ENCODE measurements around the gene ARPC5L. TPM values are rescaled to one million over a fixed set of nuclear protein-coding genes. Genes with fewer than 3 reads are reported as not detected.
A peak's percentile ranks its signal among the peaks of the same experiment; 100 is the strongest.

Gene ARPC5L
- total and polyA plus RNA-seq, 9 of the 15 experiments (the other 6 are each of a cell fraction or from before 2014, with no cell fraction given): 25.4 to 113 (median 63.8) TPM

- FAIRE-seq: no peak
- Histone ChIP-seq H3K9me3 (replicated peaks; ENCODE audit: control insufficient read depth, insufficient read depth, low read depth, low read length) (no peaks in the 10 kb centered on the region), H3K4me1 (replicated peaks in 1 of 2; ENCODE audit: control insufficient read depth in 2 of 2, insufficient read depth in 2 of 2, low read length in 2 of 2) (peaks cover 8 to 24% of the 10 kb centered on the region in 2 experiments; a peak in 4 of 5 replicates), H3K9ac (ENCODE audit: insufficient read depth in 1 of 2, low read depth in 2 of 2, low read length in 2 of 2) (peak overlapping the region in 1 of 2 experiments; percentile 68; a peak in 2 of 4 replicates), H3K27me3 (ENCODE audit: control insufficient read depth in 2 of 2, insufficient read depth in 2 of 2, low read length in 2 of 2) (no peaks in the 10 kb centered on the region), H3K4me2 (ENCODE audit: insufficient read depth, low read length) (no peak overlapping the region), H3K79me2 (ENCODE audit: control insufficient read depth, insufficient read depth, low read length) (no peaks in the 10 kb centered on the region), H3K9me1 (ENCODE audit: control insufficient read depth, insufficient read depth, low read length) (no peaks in the 10 kb centered on the region), H2AFZ (ENCODE audit: low read depth, low read length) (no peak overlapping the region), H3K4me3 (no peak overlapping the region), H3K27ac (ENCODE audit: extremely low read depth, low read depth, low read length) (no peak overlapping the region), H3K36me3 (ENCODE audit: control insufficient read depth, insufficient read depth, low read length) (no peaks in the 10 kb centered on the region), H4K20me1 (replicated peaks; ENCODE audit: control insufficient read depth, insufficient read depth, low read length) (no peaks in the 10 kb centered on the region)
- no TSS peak for BruUV-seq (replicated peaks)
- TF ChIP-seq MAZ (CRISPR knock-in tag; conservative IDR thresholded peaks at IDR 0.05 in 1 of 2, IDR thresholded peaks at IDR 0.05 in 1 of 2) (no peak), DDX20 (tag; IDR thresholded peaks at IDR 0.05; ENCODE audit: low read depth) (no peak), RBM15 (IDR thresholded peaks at IDR 0.05; ENCODE audit: insufficient read depth, low read length) (no peak), ZNF124 (CRISPR knock-in tag; IDR thresholded peaks at IDR 0.05) (no peak), ZNF699 (CRISPR knock-in tag; IDR thresholded peaks at IDR 0.05; ENCODE audit: insufficient replicate concordance) (no peak), POLR3A (IDR thresholded peaks at IDR 0.05; ENCODE audit: borderline replicate concordance, extremely low read depth, insufficient read depth, insufficient read length) (no peak), CBX8 (IDR thresholded peaks at IDR 0.05; ENCODE audit: borderline replicate concordance, extremely low read depth, low read depth, low read length, poor library complexity, severe bottlenecking) (no peak), SNRNP70 (optimal IDR thresholded peaks at IDR 0.05; ENCODE audit: low read depth, low read length) (no peak), NFIC (IDR thresholded peaks at IDR 0.05) (peak; percentile 92), JUN (IDR thresholded peaks at IDR 0.05; ENCODE audit: borderline replicate concordance, low read depth, low read length) (no peak), JUN (CRISPR knock-in tag; IDR thresholded peaks at IDR 0.05; ENCODE audit: borderline replicate concordance) (no peak)
- TF ChIP-seq, protein P1, sequence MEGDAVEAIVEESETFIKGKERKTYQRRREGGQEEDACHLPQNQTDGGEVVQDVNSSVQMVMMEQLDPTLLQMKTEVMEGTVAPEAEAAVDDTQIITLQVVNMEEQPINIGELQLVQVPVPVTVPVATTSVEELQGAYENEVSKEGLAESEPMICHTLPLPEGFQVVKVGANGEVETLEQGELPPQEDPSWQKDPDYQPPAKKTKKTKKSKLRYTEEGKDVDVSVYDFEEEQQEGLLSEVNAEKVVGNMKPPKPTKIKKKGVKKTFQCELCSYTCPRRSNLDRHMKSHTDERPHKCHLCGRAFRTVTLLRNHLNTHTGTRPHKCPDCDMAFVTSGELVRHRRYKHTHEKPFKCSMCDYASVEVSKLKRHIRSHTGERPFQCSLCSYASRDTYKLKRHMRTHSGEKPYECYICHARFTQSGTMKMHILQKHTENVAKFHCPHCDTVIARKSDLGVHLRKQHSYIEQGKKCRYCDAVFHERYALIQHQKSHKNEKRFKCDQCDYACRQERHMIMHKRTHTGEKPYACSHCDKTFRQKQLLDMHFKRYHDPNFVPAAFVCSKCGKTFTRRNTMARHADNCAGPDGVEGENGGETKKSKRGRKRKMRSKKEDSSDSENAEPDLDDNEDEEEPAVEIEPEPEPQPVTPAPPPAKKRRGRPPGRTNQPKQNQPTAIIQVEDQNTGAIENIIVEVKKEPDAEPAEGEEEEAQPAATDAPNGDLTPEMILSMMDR (IDR thresholded peaks at IDR 0.05 in 2 of 3, conservative IDR thresholded peaks at IDR 0.05 in 1 of 3; ENCODE audit: insufficient read depth in 2 of 3, low read depth in 1 of 3, low read length in 3 of 3): no peak
- TF ChIP-seq, protein P2, sequence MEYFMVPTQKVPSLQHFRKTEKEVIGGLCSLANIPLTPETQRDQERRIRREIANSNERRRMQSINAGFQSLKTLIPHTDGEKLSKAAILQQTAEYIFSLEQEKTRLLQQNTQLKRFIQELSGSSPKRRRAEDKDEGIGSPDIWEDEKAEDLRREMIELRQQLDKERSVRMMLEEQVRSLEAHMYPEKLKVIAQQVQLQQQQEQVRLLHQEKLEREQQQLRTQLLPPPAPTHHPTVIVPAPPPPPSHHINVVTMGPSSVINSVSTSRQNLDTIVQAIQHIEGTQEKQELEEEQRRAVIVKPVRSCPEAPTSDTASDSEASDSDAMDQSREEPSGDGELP (CRISPR knock-in tag; IDR thresholded peaks at IDR 0.05; ENCODE audit: borderline replicate concordance): 0 out of 2 replicates have a peak, but pooled peaks have one; percentile 7
- 59% methylated on average over 12 of the region's 13 CpGs for WGBS (ENCODE audit: insufficient coverage, low coverage, missing lambda C conversion rate)
- in situ Hi-C loops (cut with MboI) (no loop called here), intact Hi-C loops (cut with micrococcal nuclease) (no loop called here)
- DNase-seq (ENCODE audit: extremely low read depth in 1 of 4, low spot score in 3 of 4): peak in 2 of 4 experiments; percentile 14 to 34
- no peak for ATAC-seq
- POLR2A ChIA-PET: interaction anchor here (0.6 to 1.3 kb wide), 5 partner anchors 11 to 36 kb away, joined by 3 to 5 read pairs (median 3); partner anchors contain the start of genes ARPC5L and RPL35
- CTCF ChIA-PET (ENCODE audit: low intra/inter-chr PET ratio): no interaction called here
These were observed 26.8 kb upstream of the ARPC5L start for GRCh38 chr9:124835026-124835557.
